K562 (cell line): ENCODE data around the gene DEFB113. TPM values are rescaled to one million over a fixed set of nuclear protein-coding genes. Genes with fewer than 3 reads are reported as not detected.
A peak's percentile ranks its signal among the peaks of the same experiment; 100 is the strongest.

Experiments
- FOXP4 ChIP-seq: sonication (generic); formaldehyde crosslinking; IDR thresholded peaks from 2 replicates; pipeline ENCODE4 v1.8.0; 2022; ENCODE audit warnings: mild to moderate bottlenecking, missing genetic modification reagents, borderline replicate concordance
- MECOM ChIP-seq: fragments of 250-450 bp; sonication (Bioruptor Pico); IDR thresholded peaks from 2 replicates; pipeline ENCODE4 v1.8.0; 2022; ENCODE audit warnings: inconsistent platforms
- NCOA1 ChIP-seq: fragments of 450-650 bp; IDR thresholded peaks from 2 replicates; pipeline ENCODE4 v1.6.1; 2016; ENCODE audit warnings: low read depth
- NELFE ChIP-seq: IDR thresholded peaks from 2 replicates; pipeline ENCODE4 v1.6.1; 2011; ENCODE audit warnings: mild to moderate bottlenecking; ENCODE audit not compliant: insufficient read depth, insufficient read length
- SP1 ChIP-seq: sonication (generic); formaldehyde crosslinking; IDR thresholded peaks from 2 replicates; pipeline ENCODE4 v1.8.1; 2022; ENCODE audit warnings: mild to moderate bottlenecking, missing genetic modification reagents
- TRIM24 ChIP-seq, 2 experiments: fragments of 450-650 bp; IDR thresholded peaks; 2 replicates each; pipeline ENCODE4 v1.6.1; 2016
- XRCC4 ChIP-seq: IDR thresholded peaks from one replicate; pipeline ENCODE4 v1.6.1; 2011; ENCODE audit not compliant: insufficient read depth, insufficient read length; ENCODE audit errors: extremely low read depth
- ZNF253 ChIP-seq: fragments of 250-450 bp; sonication (Bioruptor Pico); conservative IDR thresholded peaks from 2 replicates; pipeline ENCODE4 v1.6.1; 2021; ENCODE audit warnings: mild to moderate bottlenecking
- polyA plus RNA-seq, 8 experiments: library from polyadenylated mRNA; depleted of rRNA in 4 of 8; stranded (reverse) in 5 of 8; unstranded in 3 of 8; fragments of >200 nt; fragmentation: Nextera tagmentation in 2 of 8; fragmentation: Illumina TruSeq in 1 of 8; extraction: Ambion mirVana in 2 of 8; extraction: Trizol in 1 of 8; gene quantifications; 2 replicates each; pipeline versions ENCODE4 v1.2.1 to v1.2.3, GENCODE V29; 2011 to 2014; ENCODE audit warnings: inconsistent platforms in 1 of 8, missing spikeins in 1 of 8
- total RNA-seq, 7 experiments: library from RNA; depleted of rRNA in 6 of 7; stranded (reverse); fragments of >200 nt in 6 of 7; fragmentation: Illumina TruSeq in 2 of 7; extraction: Trizol in 2 of 7; gene quantifications; 2 replicates each; pipeline versions ENCODE4 v1.2.1 to v1.2.3, GENCODE V29; 2011 to 2021; ENCODE audit warnings: low replicate concordance in 1 of 7
- TF ChIP-seq, protein P1 (sequence below), 2 experiments: fragments of 450-650 bp in 1 of 2; sonication (generic) in 1 of 2; formaldehyde crosslinking in 1 of 2; IDR thresholded peaks in 1 of 2; conservative IDR thresholded peaks in 1 of 2; 2 replicates each; pipeline versions ENCODE4 v1.6.1 to v1.8.1; 2016 to 2023; ENCODE audit warnings: mild to moderate bottlenecking in 2 of 2, moderate library complexity in 2 of 2, inconsistent platforms in 1 of 2, missing genetic modification reagents in 1 of 2
- TF ChIP-seq, protein P2 (sequence below), 2 experiments: fragments of 450-650 bp in 1 of 2; sonication (generic) in 1 of 2; formaldehyde crosslinking in 1 of 2; IDR thresholded peaks; 2 replicates each; pipeline versions ENCODE4 v1.7.1 to v1.9.0; 2016 to 2022; ENCODE audit warnings: inconsistent platforms in 1 of 2, mild to moderate bottlenecking in 1 of 2, missing genetic modification reagents in 1 of 2

The DEFB113 gene
- total and polyA plus RNA-seq, 9 of the 15 experiments (the other 6 are each of a cell fraction or from before 2014, with no cell fraction given), result not detected

DNA sequence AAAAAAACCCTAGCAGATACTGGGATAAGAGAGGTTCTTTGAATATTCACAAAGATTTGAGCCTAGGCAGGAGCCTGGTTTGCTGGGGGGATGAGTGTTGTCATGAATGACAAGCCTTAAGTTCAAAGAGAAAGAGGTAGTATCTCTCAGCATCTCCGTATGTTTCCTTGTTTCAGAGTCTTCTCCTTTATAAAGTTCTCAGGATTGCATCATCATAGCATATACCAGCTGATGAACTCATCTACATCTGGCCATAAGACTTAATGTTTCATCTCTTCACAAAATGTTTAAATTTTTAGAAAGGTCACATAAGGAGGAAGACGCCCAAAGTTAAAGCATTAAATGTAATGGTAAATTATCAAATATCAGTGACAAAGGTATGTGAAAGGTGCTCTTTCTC is 22.6 kb downstream of the DEFB113 start (continued):
- TF ChIP-seq FOXP4 (no peak), TRIM24 (IDR thresholded peaks at IDR 0.05) (peak in 1 of 2 experiments; percentile 54; a peak in 2 of 4 replicates), ZNF253 (no peak), NELFE (no peak), NCOA1 (no peak), SP1 (CRISPR knock-in tag) (no peak), MECOM (CRISPR knock-in tag) (0 out of 2 replicates have a peak, but pooled peaks have one; percentile 27), XRCC4 (no peak)
- TF ChIP-seq, protein P1, sequence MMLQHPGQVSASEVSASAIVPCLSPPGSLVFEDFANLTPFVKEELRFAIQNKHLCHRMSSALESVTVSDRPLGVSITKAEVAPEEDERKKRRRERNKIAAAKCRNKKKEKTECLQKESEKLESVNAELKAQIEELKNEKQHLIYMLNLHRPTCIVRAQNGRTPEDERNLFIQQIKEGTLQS (IDR thresholded peaks at IDR 0.05), result peak; percentile 96
- TF ChIP-seq, protein P1 (CRISPR knock-in tag; conservative IDR thresholded peaks at IDR 0.05), result no peak
- TF ChIP-seq, protein P2, sequence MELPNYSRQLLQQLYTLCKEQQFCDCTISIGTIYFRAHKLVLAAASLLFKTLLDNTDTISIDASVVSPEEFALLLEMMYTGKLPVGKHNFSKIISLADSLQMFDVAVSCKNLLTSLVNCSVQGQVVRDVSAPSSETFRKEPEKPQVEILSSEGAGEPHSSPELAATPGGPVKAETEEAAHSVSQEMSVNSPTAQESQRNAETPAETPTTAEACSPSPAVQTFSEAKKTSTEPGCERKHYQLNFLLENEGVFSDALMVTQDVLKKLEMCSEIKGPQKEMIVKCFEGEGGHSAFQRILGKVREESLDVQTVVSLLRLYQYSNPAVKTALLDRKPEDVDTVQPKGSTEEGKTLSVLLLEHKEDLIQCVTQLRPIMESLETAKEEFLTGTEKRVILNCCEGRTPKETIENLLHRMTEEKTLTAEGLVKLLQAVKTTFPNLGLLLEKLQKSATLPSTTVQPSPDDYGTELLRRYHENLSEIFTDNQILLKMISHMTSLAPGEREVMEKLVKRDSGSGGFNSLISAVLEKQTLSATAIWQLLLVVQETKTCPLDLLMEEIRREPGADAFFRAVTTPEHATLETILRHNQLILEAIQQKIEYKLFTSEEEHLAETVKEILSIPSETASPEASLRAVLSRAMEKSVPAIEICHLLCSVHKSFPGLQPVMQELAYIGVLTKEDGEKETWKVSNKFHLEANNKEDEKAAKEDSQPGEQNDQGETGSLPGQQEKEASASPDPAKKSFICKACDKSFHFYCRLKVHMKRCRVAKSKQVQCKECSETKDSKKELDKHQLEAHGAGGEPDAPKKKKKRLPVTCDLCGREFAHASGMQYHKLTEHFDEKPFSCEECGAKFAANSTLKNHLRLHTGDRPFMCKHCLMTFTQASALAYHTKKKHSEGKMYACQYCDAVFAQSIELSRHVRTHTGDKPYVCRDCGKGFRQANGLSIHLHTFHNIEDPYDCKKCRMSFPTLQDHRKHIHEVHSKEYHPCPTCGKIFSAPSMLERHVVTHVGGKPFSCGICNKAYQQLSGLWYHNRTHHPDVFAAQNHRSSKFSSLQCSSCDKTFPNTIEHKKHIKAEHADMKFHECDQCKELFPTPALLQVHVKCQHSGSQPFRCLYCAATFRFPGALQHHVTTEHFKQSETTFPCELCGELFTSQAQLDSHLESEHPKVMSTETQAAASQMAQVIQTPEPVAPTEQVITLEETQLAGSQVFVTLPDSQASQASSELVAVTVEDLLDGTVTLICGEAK (IDR thresholded peaks at IDR 0.05), result peak; percentile 59; the same call in 1 of the 2 replicates
- TF ChIP-seq, protein P2 (CRISPR knock-in tag; IDR thresholded peaks at IDR 0.05), result no peak
